IMR-90 (cell line): ENCODE results near the gene PRB4. TPM values are rescaled to one million over a fixed set of nuclear protein-coding genes. Genes with fewer than 3 reads are reported as not detected.
"Not testable (repeated sequence)": the region's sequence is repeated elsewhere in the genome, so short reads cannot be mapped to it uniquely, and the experiment has no call there.

Experiments
- ATAC-seq: fragments of 200-7000 bp; cut with Tn5 transposase; 2 replicates; pipeline ENCODE4 v1.9.1; 2020; ENCODE audit warnings: low read depth, mild to moderate bottlenecking, moderate library complexity
- Bru-seq: library from RNA; stranded (reverse); fragments of 400-500 nt; gene quantifications from one replicate; lab custom pipeline; 2021; lab: Mats Ljungman, UMichigan
- BruChase-seq, 2 experiments: library from RNA; stranded (reverse); fragments of 400-500 nt; gene quantifications; one replicate each; lab custom pipeline; 2021; lab: Mats Ljungman, UMichigan
- BruUV-seq: library from RNA; stranded (reverse); fragments of 400-500 nt; replicated peaks from 2 replicates; lab custom pipeline; 2021; lab: Mats Ljungman, UMichigan
- CTCF ChIA-PET: fragments of 300-600 bp; formaldehyde crosslinking; extraction: SDS; loops from one replicate; lab custom pipeline; 2021; ENCODE audit warnings: antibody characterized with exemption; lab: Yijun Ruan, JAX
- POLR2A ChIA-PET: fragments of 300-600 bp; sonication (Branson Sonifier 250); formaldehyde crosslinking; loops from one replicate; lab custom pipeline; 2022; ENCODE audit warnings: antibody characterized with exemption; ENCODE audit not compliant: unreplicated experiment; lab: Charles Lee
- DNase-seq: peaks from one replicate; pipeline ENCODE4 v3.0.0; 2013
- H2AFZ ChIP-seq: replicated peaks from 2 replicates; pipeline ENCODE3; 2013; ENCODE audit warnings: low read length, mild to moderate bottlenecking; ENCODE audit not compliant: poor library complexity
- H2AK5ac ChIP-seq: 2 replicates; pipeline ENCODE4 v1.6.1; 2013; ENCODE audit warnings: low read depth, low read length, inconsistent platforms
- H2AK9ac ChIP-seq: replicated peaks from 2 replicates; pipeline ENCODE3; 2013; ENCODE audit warnings: mild to moderate bottlenecking, low read depth, low read length, moderate library complexity; ENCODE audit not compliant: poor library complexity
- H2BK120ac ChIP-seq: 2 replicates; pipeline ENCODE4 v1.6.1; 2013; ENCODE audit warnings: low read depth, low read length, inconsistent platforms
- H2BK15ac ChIP-seq: 3 replicates; pipeline ENCODE4 v1.6.1; 2013; ENCODE audit warnings: low read depth, low read length, inconsistent platforms
- H2BK20ac ChIP-seq: 2 replicates; pipeline ENCODE4 v1.6.1; 2013; ENCODE audit warnings: low read depth, mild to moderate bottlenecking, inconsistent platforms, low read length, moderate library complexity
- H2BK5ac ChIP-seq: 2 replicates; pipeline ENCODE4 v1.6.1; 2013; ENCODE audit warnings: mild to moderate bottlenecking, low read depth, low read length, inconsistent platforms; ENCODE audit not compliant: poor library complexity, severe bottlenecking
- H3K14ac ChIP-seq: replicated peaks from 2 replicates; pipeline ENCODE4 v1.6.1; 2013; ENCODE audit warnings: low read depth, low read length, inconsistent platforms
- H3K18ac ChIP-seq: 2 replicates; pipeline ENCODE4 v1.6.1; 2013; ENCODE audit warnings: low read depth, low read length, control low read depth
- H3K23ac ChIP-seq: 2 replicates; pipeline ENCODE4 v1.6.1; 2013; ENCODE audit warnings: low read depth, low read length, inconsistent platforms
- H3K27ac ChIP-seq: 2 replicates; pipeline ENCODE4 v1.5.1; 2013; ENCODE audit warnings: mild to moderate bottlenecking, control low read depth, low read length; ENCODE audit not compliant: insufficient read depth
- H3K27me3 ChIP-seq: 2 replicates; pipeline ENCODE4 v1.6.1; 2013; ENCODE audit warnings: low read length; ENCODE audit not compliant: control insufficient read depth, insufficient read depth
- H3K36me3 ChIP-seq: 2 replicates; pipeline ENCODE4 v1.6.1; 2013; ENCODE audit warnings: low read length, mixed read lengths; ENCODE audit not compliant: control insufficient read depth, insufficient read depth
- H3K4ac ChIP-seq: 2 replicates; pipeline ENCODE4 v1.6.1; 2013; ENCODE audit warnings: low read depth, low read length, inconsistent platforms
- H3K4me1 ChIP-seq: 2 replicates; pipeline ENCODE4 v1.6.1; 2013; ENCODE audit warnings: low read length, mixed read lengths; ENCODE audit not compliant: control insufficient read depth, insufficient read depth
- H3K4me2 ChIP-seq: 2 replicates; pipeline ENCODE4 v1.6.1; 2013; ENCODE audit warnings: low read depth, mild to moderate bottlenecking, control low read depth, low read length, moderate library complexity
- H3K4me3 ChIP-seq: 2 replicates; pipeline ENCODE4 v1.5.1; 2013; ENCODE audit warnings: low read depth, mild to moderate bottlenecking, control low read depth, low read length, moderate library complexity; ENCODE audit not compliant: insufficient read depth
- H3K56ac ChIP-seq: 2 replicates; pipeline ENCODE4 v1.6.1; 2013; ENCODE audit warnings: low read length, inconsistent platforms; ENCODE audit not compliant: insufficient read depth; ENCODE audit errors: extremely low read depth
- H3K79me1 ChIP-seq, 2 experiments: 2 replicates each; pipeline ENCODE4 v1.6.1; 2013; ENCODE audit warnings: low read length in 2 of 2, inconsistent platforms in 1 of 2, low read depth in 1 of 2
- H3K9ac ChIP-seq: 2 replicates; pipeline ENCODE4 v1.6.1; 2013; ENCODE audit warnings: low read depth, low read length, control low read depth
- H3K9me1 ChIP-seq: 2 replicates; pipeline ENCODE4 v1.6.1; 2013; ENCODE audit warnings: low read length, inconsistent platforms; ENCODE audit not compliant: insufficient read depth
- H3K9me3 ChIP-seq: 2 replicates; pipeline ENCODE4 v1.6.1; 2013; ENCODE audit warnings: low read length; ENCODE audit not compliant: control insufficient read depth, insufficient read depth
- H4K20me1 ChIP-seq: 2 replicates; pipeline ENCODE4 v1.6.1; 2013; ENCODE audit warnings: low read length, inconsistent platforms; ENCODE audit not compliant: insufficient read depth
- H4K5ac ChIP-seq: 2 replicates; pipeline ENCODE4 v1.6.1; 2013; ENCODE audit warnings: mild to moderate bottlenecking, low read depth, low read length, control low read depth
- H4K8ac ChIP-seq, 2 experiments: 2 replicates each; pipeline ENCODE4 v1.6.1; 2013; ENCODE audit warnings: low read depth in 2 of 2, low read length in 2 of 2, control low read depth in 1 of 2, inconsistent platforms in 1 of 2
- H4K91ac ChIP-seq: 2 replicates; pipeline ENCODE4 v1.6.1; 2013; ENCODE audit warnings: low read depth, low read length, inconsistent platforms; ENCODE audit not compliant: insufficient read depth
- BHLHE40 ChIP-seq: fragments of 150-350 bp; IDR thresholded peaks from 2 replicates; pipeline ENCODE4 v1.6.1; 2016; ENCODE audit warnings: mild to moderate bottlenecking, low read depth, low read length
- FOS ChIP-seq: fragments of 150-350 bp; IDR thresholded peaks from 2 replicates; pipeline ENCODE4 v1.6.1; 2016; ENCODE audit warnings: low read depth, low read length
- MAZ ChIP-seq: IDR thresholded peaks from 2 replicates; pipeline ENCODE4 v1.6.1; 2012; ENCODE audit warnings: low read depth, mild to moderate bottlenecking, low read length, improper control_type of control experiment, moderate library complexity, borderline replicate concordance
- MXI1 ChIP-seq: IDR thresholded peaks from 2 replicates; pipeline ENCODE4 v1.6.1; 2012; ENCODE audit warnings: low read depth, mild to moderate bottlenecking, low read length, moderate library complexity, borderline replicate concordance
- NFE2L2 ChIP-seq: fragments of 150-350 bp; IDR thresholded peaks from 2 replicates; pipeline ENCODE4 v1.6.1; 2016; ENCODE audit warnings: low read depth, mild to moderate bottlenecking, low read length
- POLR2A ChIP-seq: IDR thresholded peaks from 2 replicates; pipeline ENCODE4 v1.6.1; 2012; ENCODE audit warnings: mild to moderate bottlenecking, low read depth, low read length
- RAD21 ChIP-seq: IDR thresholded peaks from 2 replicates; pipeline ENCODE4 v1.6.1; 2012; ENCODE audit warnings: low read length, improper control_type of control experiment
- RCOR1 ChIP-seq: IDR thresholded peaks from 2 replicates; pipeline ENCODE4 v1.6.1; 2012; ENCODE audit warnings: mild to moderate bottlenecking, low read length, improper control_type of control experiment; ENCODE audit not compliant: insufficient replicate concordance
- RFX5 ChIP-seq: IDR thresholded peaks from 2 replicates; pipeline ENCODE4 v1.8.0; 2012; ENCODE audit warnings: low read depth, mild to moderate bottlenecking, low read length, moderate library complexity
- SMC3 ChIP-seq: fragments of 150-350 bp; IDR thresholded peaks from 2 replicates; pipeline ENCODE4 v1.6.1; 2016; ENCODE audit warnings: low read depth, mild to moderate bottlenecking, antibody characterized with exemption, low read length, moderate library complexity
- WGBS, 2 experiments: methylation state at CpG; one replicate each; pipeline versions ENCODE4 v1.1.5 to v1.1.7; 2013; ENCODE audit warnings: missing lambda C conversion rate in 2 of 2; ENCODE audit not compliant: insufficient read length in 1 of 2; ENCODE audit errors: extremely low coverage in 2 of 2; 5-methylcytosine and 5-hydroxymethylcytosine counted together
- dilution Hi-C: fragments of 300-500 bp; cut with HindIII; formaldehyde crosslinking; loops from one replicate; pipeline ENCODE4 v1.14.3; 2018; ENCODE audit warnings: low sequenced_read_pairs; ENCODE audit not compliant: unreplicated experiment
- in situ Hi-C: fragments of 300-500 bp; cut with MboI; formaldehyde crosslinking; loops from 3 replicates; pipeline ENCODE4 v1.14.3; 2019; ENCODE audit warnings: low sequenced_read_pairs, inconsistent platforms, mixed read lengths
- intact Hi-C: fragments of 100-400 bp; cut with micrococcal nuclease; formaldehyde crosslinking; loops from 2 replicates; pipeline ENCODE4 v1.10.0; 2022
- long read RNA-seq: library from polyadenylated mRNA; unstranded; transcript quantifications from one replicate; pipeline ENCODE4 v2.0.0, GENCODE V29; 2021; ENCODE audit not compliant: unreplicated experiment
- polyA plus RNA-seq, 3 experiments: library from polyadenylated mRNA; depleted of rRNA; stranded (reverse); fragments of >200 nt; gene quantifications; 2 replicates each; pipeline ENCODE4 v1.2.3, GENCODE V29; 2012; ENCODE audit warnings: low replicate concordance in 1 of 3
- total RNA-seq: library from RNA; depleted of rRNA; stranded (reverse); fragments of >200 nt; gene quantifications from 2 replicates; pipeline ENCODE4 v1.2.3, GENCODE V29; 2012; rRNA removed

The PRB4 gene
- total RNA-seq (not detected in 2 replicates), polyA plus RNA-seq (2012; rRNA removed) (not detected in 2 replicates), Bru-seq, nascent RNA (not detected), BruChase-seq, experiment 1, labeled RNA remaining after a 6-hour chase (not detected), BruChase-seq, experiment 2, labeled RNA remaining after a 2-hour chase (not detected)
- not detected in 2 replicates for polyA plus RNA-seq (2012; cell fraction: cytosol; rRNA removed)
- polyA plus RNA-seq (2012; cell fraction: nucleus; rRNA removed; ENCODE audit: low replicate concordance) = not detected in 2 replicates
- long read RNA-seq = 0 reads

DNA sequence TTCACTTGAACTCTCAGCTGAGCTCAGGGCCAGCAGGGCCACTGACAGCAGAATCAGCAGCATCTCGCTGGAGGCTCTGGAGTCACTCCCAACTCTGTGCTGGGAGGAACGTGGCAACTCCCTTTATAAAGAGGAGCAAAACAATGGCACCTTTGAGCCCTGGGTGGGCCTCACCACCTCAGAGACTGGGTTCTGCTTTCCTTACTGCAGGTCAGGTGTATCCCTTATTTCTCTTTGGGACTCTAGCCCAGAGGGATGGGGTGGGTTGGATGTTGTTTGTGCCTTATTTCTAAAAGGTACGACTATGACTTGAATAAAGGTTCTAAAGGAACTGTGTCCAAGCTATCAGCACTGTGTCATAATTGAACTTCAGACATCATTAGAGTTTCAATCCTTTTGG lies at the start of gene PRB4:
Gene PRB4 (minus strand): TSS at position 101 of the 400 bp plus-strand sequence. CDS start 38 bp downstream, at position 63.
- H4K20me1 ChIP-seq = no peaks in the 10 kb centered on the region
- H3K14ac ChIP-seq = no peak within 1 kb of the TSS
- no CpG with 5 or more reads among the region's 3 CpGs for WGBS, 2 experiments
- H3K4me3 ChIP-seq = no peak within 1 kb of the TSS
- intact Hi-C loops (no loop called here), dilution Hi-C loops (no loop called here), in situ Hi-C loops (no loop called here)
- H3K4ac ChIP-seq = no peak within 1 kb of the TSS
- no TSS peak for BruUV-seq
- ChIA-PET CTCF (no interaction called here), POLR2A (no interaction called here)
- no peaks in the 10 kb centered on the region for H3K79me1 ChIP-seq
- H3K27me3 ChIP-seq = no peaks in the 10 kb centered on the region
- no peak within 1 kb of the TSS for H2BK15ac ChIP-seq
- no peaks in the 10 kb centered on the region for H3K4me1 ChIP-seq
- H2BK20ac ChIP-seq = no peak within 1 kb of the TSS
- H4K8ac ChIP-seq = no peak within 1 kb of the TSS
- no peak within 1 kb of the TSS for H2AK9ac ChIP-seq
- no peak for DNase-seq
- H2BK5ac ChIP-seq = no peak within 1 kb of the TSS
- no peak within 1 kb of the TSS for H4K91ac ChIP-seq
- H3K4me2 ChIP-seq = no peak within 1 kb of the TSS
- H3K9me1 ChIP-seq = no peaks in the 10 kb centered on the region
- H2BK120ac ChIP-seq = no peak within 1 kb of the TSS
- no peak within 1 kb of the TSS for H2AK5ac ChIP-seq
- no peak within 1 kb of the TSS for H3K56ac ChIP-seq
- H3K9ac ChIP-seq = no peak within 1 kb of the TSS
- H3K27ac ChIP-seq = no peak within 1 kb of the TSS
- H2AFZ ChIP-seq = no peak within 1 kb of the TSS
- TF ChIP-seq BHLHE40 (no peak), NFE2L2 (no peak), RFX5 (no peak), RCOR1 (no peak), SMC3 (no peak), POLR2A (no peak), MXI1 (no peak), MAZ (no peak), RAD21 (no peak), FOS (no peak)
- H4K5ac ChIP-seq = no peak within 1 kb of the TSS
- peaks cover 4% of the 10 kb centered on the region for H3K9me3 ChIP-seq
- H3K18ac ChIP-seq = no peak within 1 kb of the TSS
- no peak for ATAC-seq
- no peaks in the 10 kb centered on the region for H3K36me3 ChIP-seq
- H3K23ac ChIP-seq = no peak within 1 kb of the TSS

DNA sequence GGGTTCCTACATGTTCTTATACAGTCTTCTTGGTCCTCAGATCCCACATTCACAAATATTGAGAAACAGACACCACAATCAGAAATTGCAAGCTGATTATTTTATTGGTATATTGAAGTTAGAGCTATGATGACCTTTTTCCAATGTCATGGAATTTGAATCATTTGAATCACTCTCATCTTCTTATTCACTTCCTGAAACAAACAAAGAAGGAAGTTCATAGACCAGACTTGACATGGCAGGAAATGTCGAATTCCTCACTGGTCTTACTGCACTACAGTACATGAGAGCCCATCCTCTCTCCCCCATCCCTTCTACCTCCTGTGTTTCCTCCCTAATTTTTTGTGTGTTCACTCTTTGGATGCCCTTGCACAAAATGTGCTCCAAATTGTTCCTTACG lies 41.5 kb upstream of the PRB4 start:
- 50% methylated on average over 1 of the region's 2 CpGs; no CpG with 5 or more reads in 1 of the 2 experiments for WGBS, 2 experiments
- CTCF ChIA-PET, H4K20me1 ChIP-seq, H3K36me3 ChIP-seq, H3K79me1 ChIP-seq, H3K9me3 ChIP-seq, H3K14ac ChIP-seq, H4K5ac ChIP-seq, H3K27ac ChIP-seq, H2BK5ac ChIP-seq, H2AK9ac ChIP-seq, H3K4me2 ChIP-seq, BruUV-seq, H3K9me1 ChIP-seq, H3K9ac ChIP-seq, H2AK5ac ChIP-seq, H3K23ac ChIP-seq, dilution Hi-C loops, H4K8ac ChIP-seq, POLR2A ChIA-PET, H3K18ac ChIP-seq, H3K4me3 ChIP-seq, DNase-seq, H3K4me1 ChIP-seq, H4K91ac ChIP-seq, H2AFZ ChIP-seq, H3K27me3 ChIP-seq, H2BK20ac ChIP-seq, H3K4ac ChIP-seq, H3K56ac ChIP-seq, H2BK120ac ChIP-seq, intact Hi-C loops, H2BK15ac ChIP-seq, ATAC-seq: not testable (repeated sequence)
- in situ Hi-C loops = loop anchor here (25.0 kb wide), 1 partner anchor 114 kb away; no protein-coding TSS in a partner anchor
